ENCODE measurements around the gene PHYKPL. TPM values are rescaled to one million over a fixed set of nuclear protein-coding genes. Genes with fewer than 3 reads are reported as not detected.

PHYKPL gene
- total RNA-seq, 1 experiment from 2014 or later = 112 TPM

DNA sequence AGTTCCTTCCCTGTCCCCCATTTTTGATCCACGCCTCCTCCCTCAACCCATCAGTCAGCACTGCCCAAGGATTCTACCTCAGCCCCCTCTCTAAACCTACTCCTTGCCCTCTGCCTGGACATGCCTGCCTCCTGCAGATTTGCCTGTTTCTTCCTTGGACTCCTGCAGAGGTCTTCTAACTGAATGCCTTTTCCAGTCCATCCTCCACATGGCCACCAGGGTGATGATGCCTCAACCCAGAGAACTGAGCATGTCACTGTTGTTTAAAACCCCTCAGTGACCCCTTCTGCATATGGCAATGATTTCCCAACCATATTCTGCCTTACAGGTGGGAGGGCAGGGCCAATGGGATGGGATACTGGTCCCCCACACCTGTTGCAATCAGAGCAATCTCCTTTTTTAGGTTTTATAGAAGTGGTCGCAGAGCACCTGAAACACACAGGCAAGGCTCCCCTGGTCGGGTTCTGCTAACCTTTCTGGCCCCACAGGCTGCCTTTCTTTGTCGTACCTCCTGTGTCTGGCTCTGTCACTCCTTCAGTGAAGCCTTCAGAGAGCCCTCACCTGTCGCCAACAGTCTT, 9.3 kb downstream of the PHYKPL start:
- intact Hi-C loops (cut with micrococcal nuclease) = no loop called here
- Mint-ChIP-seq H3K27me3 (ENCODE audit: insufficient read depth, unreplicated experiment) (no peaks in the 10 kb centered on the region), H3K4me1 (ENCODE audit: insufficient read depth, unreplicated experiment) (peaks cover 34% of the 10 kb centered on the region), H3K9me3 (ENCODE audit: unreplicated experiment) (peaks cover 11% of the 10 kb centered on the region), H3K27ac (ENCODE audit: low read depth, unreplicated experiment) (peak overlapping the region; percentile 21), H3K4me3 (ENCODE audit: unreplicated experiment) (no peak overlapping the region), H3K36me3 (ENCODE audit: insufficient read depth, unreplicated experiment) (peaks cover 42% of the 10 kb centered on the region)
- DNase-seq (ENCODE audit: unreplicated experiment) = no peak
- BruUV-seq (replicated peaks) = no TSS peak
- POLR2A ChIA-PET = interaction anchor here (0.6 kb wide), 1 partner anchor 71 kb away, joined by 4 read pairs; no protein-coding TSS in a partner anchor
- CTCF ChIA-PET = no interaction called here
- TF ChIP-seq, protein P1, sequence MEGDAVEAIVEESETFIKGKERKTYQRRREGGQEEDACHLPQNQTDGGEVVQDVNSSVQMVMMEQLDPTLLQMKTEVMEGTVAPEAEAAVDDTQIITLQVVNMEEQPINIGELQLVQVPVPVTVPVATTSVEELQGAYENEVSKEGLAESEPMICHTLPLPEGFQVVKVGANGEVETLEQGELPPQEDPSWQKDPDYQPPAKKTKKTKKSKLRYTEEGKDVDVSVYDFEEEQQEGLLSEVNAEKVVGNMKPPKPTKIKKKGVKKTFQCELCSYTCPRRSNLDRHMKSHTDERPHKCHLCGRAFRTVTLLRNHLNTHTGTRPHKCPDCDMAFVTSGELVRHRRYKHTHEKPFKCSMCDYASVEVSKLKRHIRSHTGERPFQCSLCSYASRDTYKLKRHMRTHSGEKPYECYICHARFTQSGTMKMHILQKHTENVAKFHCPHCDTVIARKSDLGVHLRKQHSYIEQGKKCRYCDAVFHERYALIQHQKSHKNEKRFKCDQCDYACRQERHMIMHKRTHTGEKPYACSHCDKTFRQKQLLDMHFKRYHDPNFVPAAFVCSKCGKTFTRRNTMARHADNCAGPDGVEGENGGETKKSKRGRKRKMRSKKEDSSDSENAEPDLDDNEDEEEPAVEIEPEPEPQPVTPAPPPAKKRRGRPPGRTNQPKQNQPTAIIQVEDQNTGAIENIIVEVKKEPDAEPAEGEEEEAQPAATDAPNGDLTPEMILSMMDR (IDR thresholded peaks at IDR 0.05; ENCODE audit: unreplicated experiment) = no peak

DNA sequence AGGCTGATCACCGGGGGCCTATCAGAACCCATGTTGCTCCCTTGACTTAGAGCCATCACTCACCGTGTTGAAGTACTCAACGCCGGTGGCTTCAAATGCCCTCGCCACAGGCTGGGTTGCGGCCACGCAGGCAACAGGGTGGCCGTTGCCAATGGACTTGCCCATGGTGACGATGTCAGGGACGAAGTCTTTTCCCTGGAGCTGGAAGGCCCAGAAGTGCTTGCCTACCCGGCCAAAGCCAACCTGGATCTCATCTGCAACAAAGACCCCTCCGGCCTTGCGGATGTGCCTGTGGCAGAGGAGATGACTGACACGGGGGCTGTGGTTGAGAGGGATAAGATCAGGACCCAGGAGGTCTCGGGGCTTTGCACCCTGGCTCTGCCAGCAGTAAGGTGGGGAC, 10.3 kb downstream of the PHYKPL start:
- Mint-ChIP-seq H3K27ac (ENCODE audit: low read depth, unreplicated experiment) (peak overlapping the region; percentile 8), H3K4me1 (ENCODE audit: insufficient read depth, unreplicated experiment) (peaks cover 24% of the 10 kb centered on the region), H3K4me3 (ENCODE audit: unreplicated experiment) (no peak overlapping the region), H3K9me3 (ENCODE audit: unreplicated experiment) (peaks cover 3% of the 10 kb centered on the region), H3K27me3 (ENCODE audit: insufficient read depth, unreplicated experiment) (no peaks in the 10 kb centered on the region), H3K36me3 (ENCODE audit: insufficient read depth, unreplicated experiment) (peaks cover 38% of the 10 kb centered on the region)
- BruUV-seq (replicated peaks) = no TSS peak
- TF ChIP-seq, protein P1 (IDR thresholded peaks at IDR 0.05; ENCODE audit: unreplicated experiment) = no peak
- intact Hi-C loops (cut with micrococcal nuclease) = no loop called here
- DNase-seq (ENCODE audit: unreplicated experiment) = no peak
- CTCF ChIA-PET = no interaction called here
- POLR2A ChIA-PET = interaction anchor here (0.8 to 1.8 kb wide), 3 partner anchors 10 to 18 kb away, joined by 3 to 8 read pairs (median 4); partner anchors contain the start of genes HNRNPAB and PHYKPL

- peaks cover 21% of the 10 kb centered on the region for H3K4me1 Mint-ChIP-seq (ENCODE audit: insufficient read depth, unreplicated experiment)
These were observed 10.7 kb downstream of the PHYKPL start for GRCh38 chr5:178221853-178222252.

GRCh38 chr5:178221282-178221681, 11.3 kb downstream of the PHYKPL start:
- CTCF ChIA-PET = no interaction called here

More at GRCh38 chr5:178221853-178222252, 10.7 kb downstream of the PHYKPL start:
- Mint-ChIP-seq H3K27ac (ENCODE audit: low read depth, unreplicated experiment) (peak overlapping the region; percentile 8), H3K9me3 (ENCODE audit: unreplicated experiment) (no peaks in the 10 kb centered on the region), H3K4me3 (ENCODE audit: unreplicated experiment) (no peak overlapping the region), H3K27me3 (ENCODE audit: insufficient read depth, unreplicated experiment) (no peaks in the 10 kb centered on the region), H3K36me3 (ENCODE audit: insufficient read depth, unreplicated experiment) (peaks cover 38% of the 10 kb centered on the region)
- BruUV-seq (replicated peaks) = no TSS peak
- POLR2A ChIA-PET = interaction anchor here (0.8 to 1.8 kb wide), 4 partner anchors 8 to 17 kb away, joined by 3 to 8 read pairs (median 4); partner anchors contain the start of genes HNRNPAB and PHYKPL
- intact Hi-C loops (cut with micrococcal nuclease) = no loop called here
- DNase-seq (ENCODE audit: unreplicated experiment) = no peak
- TF ChIP-seq, protein P1 (IDR thresholded peaks at IDR 0.05; ENCODE audit: unreplicated experiment) = no peak
- CTCF ChIA-PET = no interaction called here

More at GRCh38 chr5:178221282-178221681, 11.3 kb downstream of the PHYKPL start:
- H3K9me3 Mint-ChIP-seq (ENCODE audit: unreplicated experiment) = no peaks in the 10 kb centered on the region
- peaks cover 41% of the 10 kb centered on the region for H3K36me3 Mint-ChIP-seq (ENCODE audit: insufficient read depth, unreplicated experiment)
- H3K27ac Mint-ChIP-seq (ENCODE audit: low read depth, unreplicated experiment) = peak overlapping the region; percentile 8
- TF ChIP-seq, protein P1 (IDR thresholded peaks at IDR 0.05; ENCODE audit: unreplicated experiment) = no peak
- H3K4me3 Mint-ChIP-seq (ENCODE audit: unreplicated experiment) = no peak overlapping the region
- no peak for DNase-seq (ENCODE audit: unreplicated experiment)
- H3K27me3 Mint-ChIP-seq (ENCODE audit: insufficient read depth, unreplicated experiment) = no peaks in the 10 kb centered on the region
- POLR2A ChIA-PET = interaction anchor here (0.8 to 1.8 kb wide), 4 partner anchors 8 to 17 kb away, joined by 3 to 8 read pairs (median 4); partner anchors contain the start of genes HNRNPAB and PHYKPL
- intact Hi-C loops (cut with micrococcal nuclease) = no loop called here
- H3K4me1 Mint-ChIP-seq (ENCODE audit: insufficient read depth, unreplicated experiment) = peaks cover 21% of the 10 kb centered on the region
- BruUV-seq (replicated peaks) = no TSS peak

All from MCF 10A (cell line).